HG03280 (cell line): ENCODE measurements around the gene PLAAT4.

Source experiments
- ATAC-seq: cut with Tn5 transposase; IDR thresholded peaks from one replicate; pipeline ENCODE4 v1.9.1; 2021; ENCODE audit warnings: mild to moderate bottlenecking, moderate library complexity; ENCODE audit not compliant: unreplicated experiment

Gene PLAAT4

GRCh38 chr11:63536669-63537292 lies at the start of gene PLAAT4:
TSS of gene PLAAT4 (plus strand) at chr11:63536808. CDS start at chr11:63536869, 61 bp downstream.
- ATAC-seq = no peak

- ATAC-seq = no peak
These were observed 47.8 kb upstream of the PLAAT4 start for GRCh38 chr11:63488789-63489188.

GRCh38 chr11:63489879-63490278 lies 46.7 kb upstream of the PLAAT4 start:
- ATAC-seq = no peak

- ATAC-seq = no peak
These were observed 45.9 kb upstream of the PLAAT4 start, which contains the start of gene PLAAT5 for GRCh38 chr11:63490551-63491239. TSS of gene PLAAT5 (minus strand) at chr11:63491167. CDS start at chr11:63491034, 133 bp downstream.

GRCh38 chr11:63491240-63491587 lies 45.4 kb upstream of the PLAAT4 start:
- ATAC-seq = no peak

GRCh38 chr11:63491636-63492372 lies 44.8 kb upstream of the PLAAT4 start:
- ATAC-seq = no peak

GRCh38 chr11:63492441-63492840 lies 44.2 kb upstream of the PLAAT4 start:
- ATAC-seq = no peak

- ATAC-seq = no peak
These were observed 43.5 kb upstream of the PLAAT4 start for GRCh38 chr11:63493127-63493526.

- no peak for ATAC-seq
These were observed 41.6 kb upstream of the PLAAT4 start for GRCh38 chr11:63494975-63495374.

- no peak for ATAC-seq
These were observed 36.7 kb upstream of the PLAAT4 start for GRCh38 chr11:63499874-63500273.

GRCh38 chr11:63501236-63501635 lies 35.4 kb upstream of the PLAAT4 start:
- ATAC-seq = no peak

GRCh38 chr11:63502252-63502820 lies 34.3 kb upstream of the PLAAT4 start:
- no peak for ATAC-seq

- ATAC-seq = no peak
These were observed 33.1 kb upstream of the PLAAT4 start for GRCh38 chr11:63503492-63503891.

GRCh38 chr11:63504054-63504453 lies 32.6 kb upstream of the PLAAT4 start:
- no peak for ATAC-seq

- ATAC-seq = no peak
These were observed 31.5 kb upstream of the PLAAT4 start for GRCh38 chr11:63504933-63505586.

- ATAC-seq = no peak
These were observed 30.6 kb upstream of the PLAAT4 start, which contains the start of gene LGALS12 for GRCh38 chr11:63505857-63506528. TSS of gene LGALS12 (plus strand) at chr11:63506084. CDS start at chr11:63506459, 375 bp downstream.

- ATAC-seq = no peak
These were observed 29.7 kb upstream of the PLAAT4 start for GRCh38 chr11:63506876-63507275.

- ATAC-seq = no peak
These were observed 29.1 kb upstream of the PLAAT4 start for GRCh38 chr11:63507511-63507910.

- no peak for ATAC-seq
These were observed 28.6 kb upstream of the PLAAT4 start for GRCh38 chr11:63508009-63508408.

GRCh38 chr11:63508745-63509144 lies 27.9 kb upstream of the PLAAT4 start:
- no peak for ATAC-seq
